Measurements from ENCODE around the gene PAQR5. TPM values are rescaled to one million over a fixed set of nuclear protein-coding genes. Genes with fewer than 3 reads are reported as not detected.
"Not testable (repeated sequence)": the region's sequence is repeated elsewhere in the genome, so short reads cannot be mapped to it uniquely, and the experiment has no call there.

Gene PAQR5
- total and polyA plus RNA-seq, 2 donors = 1.7 to 2.6 TPM

- DNase-seq (ENCODE audit: extremely low spot score); H3K36me3 ChIP-seq (ENCODE audit: insufficient read depth); H3K4me1 ChIP-seq (ENCODE audit: insufficient read depth); H3K4me3 ChIP-seq (ENCODE audit: low read depth, low read length); H3K27ac ChIP-seq (ENCODE audit: low read depth): not testable (repeated sequence)
- WGBS = 96% methylated on average over 6 of the region's 6 CpGs
Observed at GRCh38 chr15:69339214-69339543, 40.5 kb downstream of the PAQR5 start.

- 74% methylated on average over 7 of the region's 7 CpGs for WGBS
- no peak overlapping the region for H3K4me3 ChIP-seq (ENCODE audit: low read depth, low read length)
- H3K36me3 ChIP-seq (ENCODE audit: insufficient read depth) = no peaks in the 10 kb centered on the region
- H3K4me1 ChIP-seq (ENCODE audit: insufficient read depth) = no peaks in the 10 kb centered on the region
- no peak for DNase-seq (ENCODE audit: extremely low spot score)
- no peak overlapping the region for H3K27ac ChIP-seq (ENCODE audit: low read depth)
Observed at GRCh38 chr15:69340243-69340900, 41.7 kb downstream of the PAQR5 start.

GRCh38 chr15:69341356-69341755, 42.6 kb downstream of the PAQR5 start:
- Histone ChIP-seq H3K36me3 (ENCODE audit: insufficient read depth) (no peaks in the 10 kb centered on the region), H3K4me1 (ENCODE audit: insufficient read depth) (no peaks in the 10 kb centered on the region), H3K4me3 (ENCODE audit: low read depth, low read length) (no peak overlapping the region), H3K27ac (ENCODE audit: low read depth) (no peak overlapping the region)
- DNase-seq (ENCODE audit: extremely low spot score) = no peak
- 98% methylated on average over 3 of the region's 3 CpGs for WGBS

- no peak for DNase-seq (ENCODE audit: extremely low spot score)
- 64% methylated on average over 3 of the region's 3 CpGs for WGBS
Observed at GRCh38 chr15:69342460-69343076, 43.9 kb downstream of the PAQR5 start.

GRCh38 chr15:69343133-69343532, 44.4 kb downstream of the PAQR5 start:
- Histone ChIP-seq H3K36me3 (ENCODE audit: insufficient read depth) (no peaks in the 10 kb centered on the region), H3K27ac (ENCODE audit: low read depth) (no peak overlapping the region), H3K4me3 (ENCODE audit: low read depth, low read length) (no peak overlapping the region), H3K4me1 (ENCODE audit: insufficient read depth) (no peaks in the 10 kb centered on the region)
- no peak for DNase-seq (ENCODE audit: extremely low spot score)
- WGBS = 34% methylated on average over 2 of the region's 2 CpGs

More at GRCh38 chr15:69342460-69343076, 43.9 kb downstream of the PAQR5 start:
- no peaks in the 10 kb centered on the region for H3K4me1 ChIP-seq (ENCODE audit: insufficient read depth)
- no peak overlapping the region for H3K4me3 ChIP-seq (ENCODE audit: low read depth, low read length)
- no peak overlapping the region for H3K27ac ChIP-seq (ENCODE audit: low read depth)
- no peaks in the 10 kb centered on the region for H3K36me3 ChIP-seq (ENCODE audit: insufficient read depth)

GRCh38 chr15:69344238-69344637, 45.5 kb downstream of the PAQR5 start:
- no peak for DNase-seq (ENCODE audit: extremely low spot score)
- H3K36me3 ChIP-seq (ENCODE audit: insufficient read depth) = no peaks in the 10 kb centered on the region
- 86% methylated on average over 2 of the region's 2 CpGs for WGBS
- H3K4me3 ChIP-seq (ENCODE audit: low read depth, low read length) = no peak overlapping the region
- H3K27ac ChIP-seq (ENCODE audit: low read depth) = no peak overlapping the region
- H3K4me1 ChIP-seq (ENCODE audit: insufficient read depth) = no peaks in the 10 kb centered on the region

- no peak overlapping the region for H3K27ac ChIP-seq (ENCODE audit: low read depth)
- no peak overlapping the region for H3K4me3 ChIP-seq (ENCODE audit: low read depth, low read length)
- WGBS = 74% methylated on average over 5 of the region's 5 CpGs
- no peak for DNase-seq (ENCODE audit: extremely low spot score)
- H3K36me3 ChIP-seq (ENCODE audit: insufficient read depth) = no peaks in the 10 kb centered on the region
- H3K4me1 ChIP-seq (ENCODE audit: insufficient read depth) = no peaks in the 10 kb centered on the region
Observed at GRCh38 chr15:69346112-69346511, 47.4 kb downstream of the PAQR5 start.

- H3K4me3 ChIP-seq (ENCODE audit: low read depth, low read length) = no peak overlapping the region
Observed at GRCh38 chr15:69351333-69351732, 52.6 kb downstream of the PAQR5 start.

GRCh38 chr15:69351884-69352283, 53.2 kb downstream of the PAQR5 start:
- H3K27ac ChIP-seq (ENCODE audit: low read depth) = no peak overlapping the region
- H3K4me1 ChIP-seq (ENCODE audit: insufficient read depth) = no peaks in the 10 kb centered on the region
- WGBS = 94% methylated on average over 2 of the region's 2 CpGs

More at GRCh38 chr15:69351333-69351732, 52.6 kb downstream of the PAQR5 start:
- 86% methylated on average over 4 of the region's 4 CpGs for WGBS
- no peak for DNase-seq (ENCODE audit: extremely low spot score)
- Histone ChIP-seq H3K27ac (ENCODE audit: low read depth) (no peak overlapping the region), H3K36me3 (ENCODE audit: insufficient read depth) (no peaks in the 10 kb centered on the region), H3K4me1 (ENCODE audit: insufficient read depth) (no peaks in the 10 kb centered on the region)

GRCh38 chr15:69357773-69358771, 59.4 kb downstream of the PAQR5 start:
- no peak for DNase-seq (ENCODE audit: extremely low spot score)
- H3K27ac ChIP-seq (ENCODE audit: low read depth) = no peak overlapping the region
- 72% methylated on average over 9 of the region's 9 CpGs for WGBS
- H3K4me1 ChIP-seq (ENCODE audit: insufficient read depth) = no peaks in the 10 kb centered on the region
- no peaks in the 10 kb centered on the region for H3K36me3 ChIP-seq (ENCODE audit: insufficient read depth)
- no peak overlapping the region for H3K4me3 ChIP-seq (ENCODE audit: low read depth, low read length)

More at GRCh38 chr15:69351884-69352283, 53.2 kb downstream of the PAQR5 start:
- Histone ChIP-seq H3K4me3 (ENCODE audit: low read depth, low read length) (no peak overlapping the region), H3K36me3 (ENCODE audit: insufficient read depth) (no peaks in the 10 kb centered on the region)
- no peak for DNase-seq (ENCODE audit: extremely low spot score)

- 90% methylated on average over 4 of the region's 4 CpGs for WGBS
- Histone ChIP-seq H3K4me1 (ENCODE audit: insufficient read depth) (no peaks in the 10 kb centered on the region), H3K4me3 (ENCODE audit: low read depth, low read length) (no peak overlapping the region), H3K36me3 (ENCODE audit: insufficient read depth) (no peaks in the 10 kb centered on the region), H3K27ac (ENCODE audit: low read depth) (no peak overlapping the region)
- DNase-seq (ENCODE audit: extremely low spot score) = no peak
Observed at GRCh38 chr15:69358850-69359249, 60.1 kb downstream of the PAQR5 start.

GRCh38 chr15:69359722-69360121, 61.0 kb downstream of the PAQR5 start:
- no peak overlapping the region for H3K27ac ChIP-seq (ENCODE audit: low read depth)
- H3K4me1 ChIP-seq (ENCODE audit: insufficient read depth) = no peaks in the 10 kb centered on the region
- DNase-seq (ENCODE audit: extremely low spot score) = no peak
- no peaks in the 10 kb centered on the region for H3K36me3 ChIP-seq (ENCODE audit: insufficient read depth)
- no peak overlapping the region for H3K4me3 ChIP-seq (ENCODE audit: low read depth, low read length)
- 95% methylated on average over 3 of the region's 3 CpGs for WGBS

GRCh38 chr15:69360642-69361041, 61.9 kb downstream of the PAQR5 start:
- 2% methylated on average over 1 of the region's 1 CpG for WGBS
- H3K36me3 ChIP-seq (ENCODE audit: insufficient read depth) = no peaks in the 10 kb centered on the region
- DNase-seq (ENCODE audit: extremely low spot score) = no peak

More at GRCh38 chr15:69360642-69361041, 61.9 kb downstream of the PAQR5 start:
- H3K27ac ChIP-seq (ENCODE audit: low read depth) = no peak overlapping the region
- no peak overlapping the region for H3K4me3 ChIP-seq (ENCODE audit: low read depth, low read length)
- H3K4me1 ChIP-seq (ENCODE audit: insufficient read depth) = no peaks in the 10 kb centered on the region
